ENCODE data around the gene CDR2. TPM values are rescaled to one million over a fixed set of nuclear protein-coding genes. Genes with fewer than 3 reads are reported as not detected.

CDR2 gene
- total RNA-seq, 1 donor from 2014 or later, result 28.0 TPM

GRCh38 chr16:22311520-22311919, 62.9 kb downstream of the CDR2 start:
- no peaks in the 10 kb centered on the region for H3K27me3 ChIP-seq
- no peak overlapping the region for H3K27ac ChIP-seq
- Mint-ChIP-seq H3K9me3 (no peaks in the 10 kb centered on the region), H3K27me3 (ENCODE audit: insufficient read depth, low read depth) (no peaks in the 10 kb centered on the region), H3K4me1 (no peaks in the 10 kb centered on the region), H3K27ac (no peak overlapping the region), H3K4me3 (no peak overlapping the region), H3K36me3 (peaks cover 10% of the 10 kb centered on the region)
- no peaks in the 10 kb centered on the region for H3K4me1 ChIP-seq
- H4K20me1 ChIP-seq (ENCODE audit: low read depth), result peaks cover 5% of the 10 kb centered on the region
- no peak overlapping the region for H3K4me2 ChIP-seq
- DNase-seq (ENCODE audit: low spot score), result no peak
- H3K4me3 ChIP-seq, result no peak overlapping the region
- no peaks in the 10 kb centered on the region for H3K79me2 ChIP-seq (ENCODE audit: low read depth)
- H3F3A ChIP-seq (ENCODE audit: low read depth), result no peaks in the 10 kb centered on the region
- no peak overlapping the region for H3K9ac ChIP-seq
- TF ChIP-seq EZH2phosphoT487 (IDR thresholded peaks at IDR 0.05), result no peak
- TF ChIP-seq EZH2 (IDR thresholded peaks at IDR 0.05), result no peak
- TF ChIP-seq CTCF (IDR thresholded peaks at IDR 0.05), result no peak
- no peaks in the 10 kb centered on the region for H3K36me3 ChIP-seq
- no peaks in the 10 kb centered on the region for H3K9me3 ChIP-seq (ENCODE audit: low read depth)
- H2AFZ ChIP-seq (replicated peaks), result no peak overlapping the region

GRCh38 chr16:22308824-22309520, 65.4 kb downstream of the CDR2 start:
- H3K79me2 ChIP-seq (ENCODE audit: low read depth), result peaks cover 12% of the 10 kb centered on the region
- H3K9ac ChIP-seq, result no peak overlapping the region
- H3K4me2 ChIP-seq, result no peak overlapping the region
- DNase-seq (ENCODE audit: low spot score), result no peak
- H3K4me1 ChIP-seq, result no peaks in the 10 kb centered on the region
- no peaks in the 10 kb centered on the region for H3K36me3 ChIP-seq
- TF ChIP-seq CTCF (IDR thresholded peaks at IDR 0.05) (no peak), EZH2 (IDR thresholded peaks at IDR 0.05) (no peak), EZH2phosphoT487 (IDR thresholded peaks at IDR 0.05) (no peak)
- Mint-ChIP-seq H3K4me1 (no peaks in the 10 kb centered on the region), H3K27me3 (ENCODE audit: insufficient read depth, low read depth) (peaks cover 2% of the 10 kb centered on the region), H3K36me3 (peaks cover 9% of the 10 kb centered on the region), H3K27ac (no peak overlapping the region), H3K4me3 (no peak overlapping the region), H3K9me3 (no peaks in the 10 kb centered on the region)
- H3K4me3 ChIP-seq, result no peak overlapping the region
- no peak overlapping the region for H3K27ac ChIP-seq
- peaks cover 14% of the 10 kb centered on the region for H4K20me1 ChIP-seq (ENCODE audit: low read depth)
- H3K27me3 ChIP-seq, result no peaks in the 10 kb centered on the region
- H2AFZ ChIP-seq (replicated peaks), result no peak overlapping the region
- H3K9me3 ChIP-seq (ENCODE audit: low read depth), result no peaks in the 10 kb centered on the region
- no peaks in the 10 kb centered on the region for H3F3A ChIP-seq (ENCODE audit: low read depth)

- no peak overlapping the region for H3K27ac Mint-ChIP-seq
- Histone ChIP-seq H3K79me2 (ENCODE audit: low read depth) (peaks cover 13% of the 10 kb centered on the region), H3K4me2 (no peak overlapping the region), H3K9me3 (ENCODE audit: low read depth) (no peaks in the 10 kb centered on the region), H3K4me3 (no peak overlapping the region), H3K9ac (no peak overlapping the region), H3K36me3 (no peaks in the 10 kb centered on the region), H3F3A (ENCODE audit: low read depth) (no peaks in the 10 kb centered on the region), H3K4me1 (no peaks in the 10 kb centered on the region), H2AFZ (replicated peaks) (no peak overlapping the region), H3K27me3 (no peaks in the 10 kb centered on the region), H3K27ac (no peak overlapping the region), H4K20me1 (ENCODE audit: low read depth) (peaks cover 22% of the 10 kb centered on the region)
- no peak overlapping the region for H3K4me3 Mint-ChIP-seq
- no peaks in the 10 kb centered on the region for H3K9me3 Mint-ChIP-seq
- no peak for DNase-seq (ENCODE audit: low spot score)
- TF ChIP-seq EZH2phosphoT487 (IDR thresholded peaks at IDR 0.05) (no peak), EZH2 (IDR thresholded peaks at IDR 0.05) (no peak), CTCF (IDR thresholded peaks at IDR 0.05) (no peak)
- peaks cover 9% of the 10 kb centered on the region for H3K36me3 Mint-ChIP-seq
- no peaks in the 10 kb centered on the region for H3K4me1 Mint-ChIP-seq
- H3K27me3 Mint-ChIP-seq (ENCODE audit: insufficient read depth, low read depth), result peaks cover 3% of the 10 kb centered on the region
These were observed 66.6 kb downstream of the CDR2 start for GRCh38 chr16:22307838-22308237.

All from neural progenitor cell (in vitro differentiated cells).